ENCODE measurements around the gene ZEB2.

DNA sequence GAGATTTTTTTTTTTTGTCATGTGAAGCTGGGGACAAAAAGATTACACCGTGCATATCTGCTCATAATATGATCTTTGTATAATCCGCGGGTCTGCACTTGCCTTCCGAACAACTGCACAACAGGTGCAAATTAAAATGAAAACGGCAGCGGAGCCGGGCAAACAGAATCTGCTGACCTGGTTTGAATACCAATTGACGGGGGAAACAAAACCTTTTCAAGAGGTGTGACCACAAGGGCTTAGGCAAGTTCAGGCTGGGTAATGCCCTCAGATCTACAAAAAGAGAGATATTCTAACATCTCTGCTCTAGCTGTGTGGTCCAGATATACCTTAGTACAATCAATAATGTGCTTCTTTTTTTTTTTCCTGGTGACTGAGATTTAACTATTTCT, 88.5 kb downstream of the ZEB2 start:
- no peak for TF ChIP-seq POLR2A (IDR thresholded peaks at IDR 0.05)
- TF ChIP-seq, protein P1, sequence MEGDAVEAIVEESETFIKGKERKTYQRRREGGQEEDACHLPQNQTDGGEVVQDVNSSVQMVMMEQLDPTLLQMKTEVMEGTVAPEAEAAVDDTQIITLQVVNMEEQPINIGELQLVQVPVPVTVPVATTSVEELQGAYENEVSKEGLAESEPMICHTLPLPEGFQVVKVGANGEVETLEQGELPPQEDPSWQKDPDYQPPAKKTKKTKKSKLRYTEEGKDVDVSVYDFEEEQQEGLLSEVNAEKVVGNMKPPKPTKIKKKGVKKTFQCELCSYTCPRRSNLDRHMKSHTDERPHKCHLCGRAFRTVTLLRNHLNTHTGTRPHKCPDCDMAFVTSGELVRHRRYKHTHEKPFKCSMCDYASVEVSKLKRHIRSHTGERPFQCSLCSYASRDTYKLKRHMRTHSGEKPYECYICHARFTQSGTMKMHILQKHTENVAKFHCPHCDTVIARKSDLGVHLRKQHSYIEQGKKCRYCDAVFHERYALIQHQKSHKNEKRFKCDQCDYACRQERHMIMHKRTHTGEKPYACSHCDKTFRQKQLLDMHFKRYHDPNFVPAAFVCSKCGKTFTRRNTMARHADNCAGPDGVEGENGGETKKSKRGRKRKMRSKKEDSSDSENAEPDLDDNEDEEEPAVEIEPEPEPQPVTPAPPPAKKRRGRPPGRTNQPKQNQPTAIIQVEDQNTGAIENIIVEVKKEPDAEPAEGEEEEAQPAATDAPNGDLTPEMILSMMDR (IDR thresholded peaks at IDR 0.05) = no peak
